H1 (cell line): ENCODE data around the gene NUDCD2. TPM values are rescaled to one million over a fixed set of nuclear protein-coding genes. Genes with fewer than 3 reads are reported as not detected.
"Not testable (repeated sequence)": the region's sequence is repeated elsewhere in the genome, so short reads cannot be mapped to it uniquely, and the experiment has no call there.

ENCODE experiments used
- CTCF ChIA-PET: fragments of 300-600 bp; sonication (Branson Sonifier 250); formaldehyde crosslinking; loops from one replicate; lab custom pipeline; 2021; ENCODE audit not compliant: partially characterized antibody; lab: Charles Lee
- POLR2A ChIA-PET: fragments of 300-600 bp; sonication (Branson Sonifier 250); formaldehyde crosslinking; loops from one replicate; lab custom pipeline; 2021; ENCODE audit warnings: inconsistent platforms; ENCODE audit not compliant: partially characterized antibody; lab: Charles Lee
- DNase-seq, 2 experiments: peaks; one replicate each; pipeline versions ENCODE4 v3.0.0 to v3.0.0-alpha.2; 2010 to 2022; ENCODE audit warnings: low spot score in 2 of 2, low read depth in 1 of 2, mixed read lengths in 1 of 2
- FAIRE-seq: peaks from 2 replicates; lab custom pipeline; 2011; peaks lifted over from hg19 to GRCh38; lab: Jason Lieb, UNC
- H2AFZ ChIP-seq: 2 replicates; pipeline ENCODE4 v1.8.1; 2012; ENCODE audit warnings: low read length, inconsistent platforms
- H2AK5ac ChIP-seq: 2 replicates; pipeline ENCODE4 v1.6.1; 2013; ENCODE audit warnings: low read depth, low read length
- H2BK120ac ChIP-seq: replicated peaks from 2 replicates; pipeline ENCODE3; 2013; ENCODE audit warnings: low read depth, low read length, inconsistent platforms
- H2BK12ac ChIP-seq: 2 replicates; pipeline ENCODE4 v1.6.1; 2013; ENCODE audit warnings: low read depth, low read length
- H2BK15ac ChIP-seq: 2 replicates; pipeline ENCODE4 v1.6.1; 2013; ENCODE audit warnings: low read length
- H2BK20ac ChIP-seq: 2 replicates; pipeline ENCODE4 v1.6.1; 2013; ENCODE audit warnings: low read length
- H2BK5ac ChIP-seq: 2 replicates; pipeline ENCODE4 v1.6.1; 2013; ENCODE audit warnings: low read depth, low read length
- H3K14ac ChIP-seq: 2 replicates; pipeline ENCODE4 v1.6.1; 2013; ENCODE audit warnings: inconsistent platforms; ENCODE audit not compliant: insufficient read length
- H3K18ac ChIP-seq: 2 replicates; pipeline ENCODE4 v1.6.1; 2013; ENCODE audit warnings: low read length; ENCODE audit errors: extremely low read depth
- H3K23ac ChIP-seq: 2 replicates; pipeline ENCODE4 v1.6.1; 2013; ENCODE audit warnings: inconsistent platforms; ENCODE audit not compliant: insufficient read length
- H3K23me2 ChIP-seq: 2 replicates; pipeline ENCODE4 v1.6.1; 2013; ENCODE audit warnings: low read depth, low read length
- H3K27ac ChIP-seq: 2 replicates; pipeline ENCODE4 v1.6.1; 2011; ENCODE audit warnings: low read depth, low read length, inconsistent platforms
- H3K27me3 ChIP-seq, 4 experiments: replicated peaks in 1 of 4; 1 replicate in 1 of 4; 2 replicates in 3 of 4; pipeline versions ENCODE4 v1.6.1 to v1.8.1; 2011 to 2013; ENCODE audit warnings: low read length in 3 of 4, mild to moderate bottlenecking in 3 of 4, inconsistent platforms in 2 of 4, mixed read lengths in 2 of 4, moderate library complexity in 1 of 4; ENCODE audit not compliant: control insufficient read depth in 3 of 4, insufficient read depth in 3 of 4; ENCODE audit errors: extremely low read depth in 1 of 4
- H3K36me3 ChIP-seq, 4 experiments: 2 replicates each; pipeline versions ENCODE4 v1.6.1 to v1.8.1; 2011 to 2013; ENCODE audit warnings: mild to moderate bottlenecking in 4 of 4, low read length in 3 of 4, moderate library complexity in 2 of 4, control low read depth in 1 of 4, inconsistent platforms in 1 of 4; ENCODE audit not compliant: insufficient read depth in 4 of 4, control insufficient read depth in 2 of 4
- H3K4ac ChIP-seq: replicated peaks from 2 replicates; pipeline ENCODE3; 2013; ENCODE audit warnings: low read length, low read depth, mixed read lengths, inconsistent platforms; ENCODE audit not compliant: insufficient read length
- H3K4me1 ChIP-seq, 4 experiments: replicated peaks in 1 of 4; 1 replicate in 1 of 4; 2 replicates in 3 of 4; pipeline versions ENCODE4 v1.6.1 to v1.8.1; 2011 to 2013; ENCODE audit warnings: low read length in 3 of 4, inconsistent platforms in 2 of 4, mixed read lengths in 1 of 4; ENCODE audit not compliant: insufficient read depth in 4 of 4, control insufficient read depth in 3 of 4
- H3K4me2 ChIP-seq, 2 experiments: 2 replicates each; pipeline versions ENCODE4 v1.6.1 to v1.8.1; 2011 to 2013; ENCODE audit warnings: low read depth in 2 of 2, low read length in 2 of 2, control low read depth in 1 of 2, inconsistent platforms in 1 of 2, mild to moderate bottlenecking in 1 of 2; ENCODE audit not compliant: insufficient read depth in 1 of 2
- H3K4me3 ChIP-seq, 4 experiments: fragments of 200-600, 300-600 bp in 1 of 4; sonication (generic), shearing (Covaris generic), sonication (Bioruptor Twin) in 1 of 4; 2 replicates each; pipeline versions ENCODE4 v1.5.1 to v1.8.1; 2011 to 2016; ENCODE audit warnings: low read length in 4 of 4, low read depth in 3 of 4, control low read depth in 2 of 4, inconsistent platforms in 2 of 4, mild to moderate bottlenecking in 2 of 4, mixed read lengths in 1 of 4, moderate library complexity in 1 of 4; ENCODE audit not compliant: insufficient read depth in 2 of 4; ENCODE audit errors: extremely low read depth in 1 of 4
- H3K56ac ChIP-seq: replicated peaks from 2 replicates; pipeline ENCODE3; 2013; ENCODE audit warnings: low read depth, mild to moderate bottlenecking, mixed read lengths, low read length, inconsistent platforms; ENCODE audit not compliant: insufficient read length
- H3K79me1 ChIP-seq: 2 replicates; pipeline ENCODE4 v1.6.1; 2013; ENCODE audit warnings: low read depth, low read length, control low read depth
- H3K79me2 ChIP-seq, 2 experiments: 2 replicates each; pipeline versions ENCODE4 v1.6.1 to v1.8.1; 2012 to 2013; ENCODE audit warnings: low read length in 2 of 2, mild to moderate bottlenecking in 2 of 2, inconsistent platforms in 1 of 2; ENCODE audit not compliant: insufficient read depth in 2 of 2, control insufficient read depth in 1 of 2
- H3K9ac ChIP-seq, 4 experiments: replicated peaks in 1 of 4; 1 replicate in 1 of 4; 2 replicates in 3 of 4; pipeline versions ENCODE4 v1.6.1 to v1.8.1; 2011 to 2013; ENCODE audit warnings: low read depth in 3 of 4, low read length in 3 of 4, control low read depth in 2 of 4, mild to moderate bottlenecking in 2 of 4, moderate library complexity in 2 of 4, inconsistent platforms in 1 of 4; ENCODE audit errors: extremely low read depth in 1 of 4
- H3K9me3 ChIP-seq, 2 experiments: 2 replicates each; pipeline versions ENCODE4 v1.6.1 to v1.8.1; 2012 to 2013; ENCODE audit warnings: mild to moderate bottlenecking in 2 of 2, moderate library complexity in 2 of 2, control low read depth in 1 of 2, inconsistent platforms in 1 of 2, low read depth in 1 of 2, low read length in 1 of 2, mixed read lengths in 1 of 2; ENCODE audit not compliant: insufficient read depth in 2 of 2
- H4K20me1 ChIP-seq, 2 experiments: replicated peaks in 1 of 2; 2 replicates each; pipeline versions ENCODE3 to v1.8.1; 2011 to 2013; ENCODE audit warnings: inconsistent platforms in 2 of 2, low read length in 2 of 2, mild to moderate bottlenecking in 1 of 2; ENCODE audit not compliant: insufficient read depth in 2 of 2, control insufficient read depth in 1 of 2
- H4K5ac ChIP-seq: 2 replicates; pipeline ENCODE4 v1.6.1; 2013; ENCODE audit warnings: low read length, low read depth, mixed read lengths, inconsistent platforms; ENCODE audit not compliant: insufficient read length
- H4K8ac ChIP-seq: 2 replicates; pipeline ENCODE4 v1.8.0; 2013; ENCODE audit warnings: mild to moderate bottlenecking, moderate library complexity, low read length, inconsistent platforms; ENCODE audit not compliant: insufficient read depth; ENCODE audit errors: extremely low read depth
- H4K91ac ChIP-seq: replicated peaks from 2 replicates; pipeline ENCODE3; 2013; ENCODE audit warnings: low read length, mixed read lengths, inconsistent platforms; ENCODE audit not compliant: insufficient read length
- PHF8 ChIP-seq: fragments of 200-600 bp; sonication (generic); conservative IDR thresholded peaks from 2 replicates; pipeline ENCODE4 v1.7.1; 2012; ENCODE audit warnings: low read depth, mild to moderate bottlenecking, inconsistent platforms, low read length, moderate library complexity
- RBBP5 ChIP-seq: IDR thresholded peaks from 2 replicates; pipeline ENCODE4 v1.7.1; 2012; ENCODE audit warnings: low read depth, mild to moderate bottlenecking, inconsistent platforms, low read length, moderate library complexity, borderline replicate concordance
- SP1 ChIP-seq: IDR thresholded peaks from 2 replicates; pipeline ENCODE4 v1.6.1; 2011; ENCODE audit warnings: low read depth, low read length
- WGBS, 2 experiments: shearing (Covaris generic) in 1 of 2; methylation state at CpG; one replicate each; pipeline versions ENCODE4 v1.1.6 to v1.1.7; 2013 to 2015; ENCODE audit warnings: low lambda C conversion rate in 2 of 2, mixed read lengths in 2 of 2, inconsistent platforms in 1 of 2, low coverage in 1 of 2, missing lambda C conversion rate in 1 of 2; ENCODE audit not compliant: insufficient replicate concordance in 2 of 2, insufficient coverage in 1 of 2, insufficient read length in 1 of 2; ENCODE audit errors: extremely low coverage in 1 of 2, missing lambda C conversion rate in 1 of 2; 5-methylcytosine and 5-hydroxymethylcytosine counted together
- polyA plus RNA-seq, 7 experiments: library from polyadenylated mRNA; depleted of rRNA in 3 of 7; stranded (reverse) in 5 of 7; unstranded in 2 of 7; fragments of >200 nt in 5 of 7; fragments of 200-250 nt in 2 of 7; gene quantifications; 1 replicate in 5 of 7; 2 replicates in 1 of 7; 4 replicates in 1 of 7; pipeline versions ENCODE4 v1.2.1 to v1.2.3, GENCODE V29; 2011 to 2013; ENCODE audit warnings: missing spikeins in 2 of 7, mixed read lengths in 2 of 7
- total RNA-seq: library from RNA; stranded (reverse); fragmentation: NEBNext Ultra II Directional; extraction: Animal tissue kit (Norgen Biotek cat#: 25700); gene quantifications from 2 replicates; pipeline ENCODE4 v1.2.1, GENCODE V29; 2021

Gene NUDCD2
- total and polyA plus RNA-seq, 2 of the 8 experiments (the other 6 are each of a cell fraction or from before 2014, with no cell fraction given) = 12.2 to 59.5 TPM

- no peak for TF ChIP-seq SP1
- no peak for TF ChIP-seq PHF8
- no peak for TF ChIP-seq RBBP5
These were observed 27.4 kb downstream of the NUDCD2 start (continued) for GRCh38 chr5:163432544-163432943.

- H3K14ac ChIP-seq, H3K56ac ChIP-seq, H3K4me3 ChIP-seq, H4K5ac ChIP-seq, H2BK15ac ChIP-seq, H3K23ac ChIP-seq, FAIRE-seq, H2BK20ac ChIP-seq, H2BK120ac ChIP-seq, H3K9me3 ChIP-seq, H3K79me1 ChIP-seq, H3K27me3 ChIP-seq, DNase-seq, H2BK12ac ChIP-seq, H2AFZ ChIP-seq, H4K20me1 ChIP-seq, H3K4me2 ChIP-seq, H3K4ac ChIP-seq, H3K23me2 ChIP-seq, H3K9ac ChIP-seq, H2BK5ac ChIP-seq, H4K91ac ChIP-seq, H3K79me2 ChIP-seq, H2AK5ac ChIP-seq, H3K4me1 ChIP-seq, H3K36me3 ChIP-seq, H3K27ac ChIP-seq, H4K8ac ChIP-seq, H3K18ac ChIP-seq: not testable (repeated sequence)
- ChIA-PET POLR2A (interaction anchor here (1.5 kb wide), 1 partner anchor 12 kb away, joined by 4 read pairs; no protein-coding TSS in a partner anchor), CTCF (interaction anchor here (0.6 kb wide), 1 partner anchor 403 kb away, joined by 3 read pairs; no protein-coding TSS in a partner anchor)
- 93% methylated on average over 4 of the region's 4 CpGs; no CpG with 5 or more reads in 1 of the 2 experiments for WGBS, 2 experiments
These were observed 33.8 kb downstream of the NUDCD2 start for GRCh38 chr5:163426128-163426527.
